K562 (cell line): Measurements from ENCODE around the gene LHX3. TPM values are rescaled to one million over a fixed set of nuclear protein-coding genes. Genes with fewer than 3 reads are reported as not detected.

ENCODE experiments used
- ATAC-seq: fragments of 200-7000 bp; cut with Tn5 transposase; 3 replicates; pipeline ENCODE4 v1.9.1; 2020; ENCODE audit warnings: moderate library complexity
- BruUV-seq: library from RNA; stranded (reverse); fragments of 400-500 nt; replicated peaks from 2 replicates; lab custom pipeline; 2021; lab: Mats Ljungman, UMichigan
- CTCF ChIA-PET: fragments of 300-600 bp; formaldehyde crosslinking; extraction: SDS; loops from one replicate; lab custom pipeline; 2021; ENCODE audit warnings: low intra/inter-chr PET ratio; lab: Yijun Ruan, JAX
- POLR2A ChIA-PET: fragments of 300-600, 350-650 bp; sonication (Branson Sonifier 250); formaldehyde crosslinking; extraction: SDS; loops from one replicate; lab custom pipeline; 2021; ENCODE audit warnings: antibody characterized with exemption, inconsistent platforms; lab: Yijun Ruan, JAX
- DNase-seq, 4 experiments: peaks; one replicate each; pipeline versions ENCODE4 v3.0.0 to v3.0.0-alpha.2; 2011 to 2018; ENCODE audit warnings: low spot score in 3 of 4, mixed read lengths in 3 of 4; ENCODE audit errors: extremely low read depth in 1 of 4
- FAIRE-seq: peaks from 2 replicates; lab custom pipeline; 2011; peaks lifted over from hg19 to GRCh38; lab: Jason Lieb, UNC
- H2AFZ ChIP-seq: 2 replicates; pipeline ENCODE4 v1.6.0; 2011; ENCODE audit warnings: low read depth, low read length, control low read depth, inconsistent platforms
- H3K27ac ChIP-seq: fragments of 200-600 bp; 3 replicates; pipeline ENCODE4 v1.8.0; 2011; ENCODE audit warnings: low read depth, mild to moderate bottlenecking, control low read depth, inconsistent platforms, low read length, moderate library complexity, mixed read lengths; ENCODE audit errors: extremely low read depth
- H3K27me3 ChIP-seq, 2 experiments: fragments of 300-600 bp in 1 of 2; 2 replicates in 1 of 2; 3 replicates in 1 of 2; pipeline versions ENCODE4 v1.6.0 to v1.8.0; 2011; ENCODE audit warnings: inconsistent platforms in 2 of 2, low read length in 2 of 2, mild to moderate bottlenecking in 1 of 2, mixed read lengths in 1 of 2, moderate library complexity in 1 of 2; ENCODE audit not compliant: control insufficient read depth in 2 of 2, insufficient read depth in 2 of 2
- H3K36me3 ChIP-seq: fragments of 300-600 bp; 3 replicates; pipeline ENCODE4 v1.8.0; 2011; ENCODE audit warnings: mild to moderate bottlenecking, low read length, inconsistent platforms; ENCODE audit not compliant: control insufficient read depth, insufficient read depth
- H3K4me1 ChIP-seq, 2 experiments: fragments of 200-600 bp in 1 of 2; replicated peaks in 1 of 2; 2 replicates in 1 of 2; 3 replicates in 1 of 2; pipeline versions ENCODE4 v1.5.1 to v1.8.0; 2011; ENCODE audit warnings: inconsistent platforms in 2 of 2, low read length in 2 of 2, mild to moderate bottlenecking in 1 of 2, mixed read lengths in 1 of 2, moderate library complexity in 1 of 2; ENCODE audit not compliant: control insufficient read depth in 2 of 2, insufficient read depth in 2 of 2
- H3K4me2 ChIP-seq: 2 replicates; pipeline ENCODE4 v1.6.1; 2011; ENCODE audit warnings: low read length, control low read depth, inconsistent platforms, mixed read lengths; ENCODE audit not compliant: insufficient read depth
- H3K4me3 ChIP-seq: fragments of 200-600 bp; sonication (generic), shearing (Covaris generic); 2 replicates; pipeline ENCODE4 v1.5.1; 2016; ENCODE audit warnings: control low read depth, inconsistent platforms
- H3K79me2 ChIP-seq: fragments of 200-600 bp; 3 replicates; pipeline ENCODE4 v1.8.0; 2011; ENCODE audit warnings: low read length, inconsistent platforms; ENCODE audit not compliant: control insufficient read depth, insufficient read depth
- H3K9ac ChIP-seq, 2 experiments: 2 replicates each; pipeline versions ENCODE4 v1.6.0 to v1.6.1; 2011; ENCODE audit warnings: low read depth in 2 of 2, low read length in 2 of 2, control low read depth in 1 of 2, inconsistent platforms in 1 of 2, mild to moderate bottlenecking in 1 of 2, mixed read lengths in 1 of 2; ENCODE audit not compliant: insufficient read depth in 1 of 2
- H3K9me1 ChIP-seq: one replicate; pipeline ENCODE4 v1.6.0; 2011; ENCODE audit warnings: inconsistent platforms, mild to moderate bottlenecking, low read length, moderate library complexity; ENCODE audit not compliant: control insufficient read depth, insufficient read depth
- H3K9me3 ChIP-seq: replicated peaks from 2 replicates; pipeline ENCODE4 v1.5.1; 2011; ENCODE audit warnings: low read depth, low read length, inconsistent platforms; ENCODE audit not compliant: control insufficient read depth, insufficient read depth
- H4K20me1 ChIP-seq: replicated peaks from 2 replicates; pipeline ENCODE4 v1.6.1; 2011; ENCODE audit warnings: low read length, inconsistent platforms, mixed read lengths; ENCODE audit not compliant: control insufficient read depth, insufficient read depth
- FIP1L1 ChIP-seq: fragments of 200-400 bp; formaldehyde crosslinking; IDR thresholded peaks from 2 replicates; pipeline ENCODE4 v1.6.1; 2018; ENCODE audit warnings: mild to moderate bottlenecking, low read depth, low read length; ENCODE audit not compliant: poor library complexity, severe bottlenecking
- L3MBTL2 ChIP-seq: fragments of 450-650 bp; IDR thresholded peaks from 2 replicates; pipeline ENCODE4 v1.6.1; 2016; ENCODE audit warnings: mild to moderate bottlenecking, moderate library complexity
- ZNF436 ChIP-seq: fragments of 250-450, 450-650 bp; sonication (Bioruptor Pico); formaldehyde crosslinking; IDR thresholded peaks from 2 replicates; pipeline ENCODE4 v1.7.0; 2020; ENCODE audit warnings: mild to moderate bottlenecking
- WGBS: fragments of 100-300 bp; shearing (Covaris generic); methylation state at CpG from one replicate; pipeline ENCODE4 v1.1.6; 2016; ENCODE audit warnings: low coverage, mixed read lengths; ENCODE audit not compliant: insufficient coverage; ENCODE audit errors: missing lambda C conversion rate; 5-methylcytosine and 5-hydroxymethylcytosine counted together
- in situ Hi-C: fragments of 300-500 bp; cut with MboI; formaldehyde crosslinking; loops from 4 replicates; pipeline ENCODE4 v1.15.0; 2018; ENCODE audit warnings: inconsistent platforms, mixed read lengths
- intact Hi-C: fragments of 100-400 bp; cut with micrococcal nuclease; formaldehyde crosslinking; loops from 2 replicates; pipeline ENCODE4 v1.14.2; 2022
- polyA plus RNA-seq, 8 experiments: library from polyadenylated mRNA; depleted of rRNA in 4 of 8; stranded (reverse) in 5 of 8; unstranded in 3 of 8; fragments of >200 nt; fragmentation: Nextera tagmentation in 2 of 8; fragmentation: Illumina TruSeq in 1 of 8; extraction: Ambion mirVana in 2 of 8; extraction: Trizol in 1 of 8; gene quantifications; 2 replicates each; pipeline versions ENCODE4 v1.2.1 to v1.2.3, GENCODE V29; 2011 to 2014; ENCODE audit warnings: inconsistent platforms in 1 of 8, missing spikeins in 1 of 8
- total RNA-seq, 7 experiments: library from RNA; depleted of rRNA in 6 of 7; stranded (reverse); fragments of >200 nt in 6 of 7; fragmentation: Illumina TruSeq in 2 of 7; extraction: Trizol in 2 of 7; gene quantifications; 2 replicates each; pipeline versions ENCODE4 v1.2.1 to v1.2.3, GENCODE V29; 2011 to 2021; ENCODE audit warnings: low replicate concordance in 1 of 7

The LHX3 gene
- total and polyA plus RNA-seq, 9 of the 15 experiments (the other 6 are each of a cell fraction or from before 2014, with no cell fraction given), result 0.09 TPM; not detected in 8

DNA sequence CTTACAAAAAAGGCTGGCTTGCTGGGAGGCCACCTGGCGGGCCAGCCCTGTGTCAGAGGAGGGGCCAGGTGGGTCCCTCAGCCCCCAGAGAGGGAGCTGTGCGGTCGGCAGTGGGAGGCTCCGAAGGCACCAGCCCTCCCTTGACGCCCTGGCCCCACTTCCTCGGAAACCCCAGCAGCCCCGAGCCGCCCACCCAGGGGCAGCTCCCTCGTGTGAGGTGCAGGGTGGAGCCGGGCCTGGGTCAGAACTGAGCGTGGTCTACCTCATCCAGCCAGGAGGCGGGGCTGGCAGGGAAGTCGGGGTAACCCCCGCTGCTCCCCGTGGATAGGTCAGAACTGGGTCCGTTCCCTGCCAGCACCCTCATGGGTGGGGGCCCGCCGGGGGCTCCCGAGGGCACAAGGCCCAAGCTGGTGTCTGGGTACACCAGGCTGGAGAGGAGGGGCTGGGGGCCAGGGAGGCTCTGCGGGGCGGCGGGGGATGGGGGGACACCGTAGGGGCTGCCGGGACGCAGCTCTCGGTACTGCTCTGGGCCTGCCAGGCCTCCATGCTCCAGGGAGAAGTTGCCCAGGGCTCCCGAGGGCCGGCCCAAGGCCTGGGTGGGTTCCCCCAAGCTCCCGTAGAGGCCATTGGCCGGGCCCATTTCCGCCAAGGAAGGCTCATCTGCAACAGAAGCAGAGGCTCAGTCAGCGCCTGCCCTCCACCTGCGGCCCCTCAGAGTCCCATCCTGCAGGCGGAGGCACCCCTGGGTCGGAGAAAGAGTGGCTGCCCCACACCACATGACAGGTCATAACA, 7.6 kb downstream of the LHX3 start:
- no peak for TF ChIP-seq ZNF436 (CRISPR knock-in tag)
- TF ChIP-seq L3MBTL2, result 0 out of 2 replicates have a peak, but pooled peaks have one; percentile 13
- no peak for TF ChIP-seq FIP1L1
- Histone ChIP-seq H3K4me3 (no peak overlapping the region), H3K27me3 (peaks cover 24 to 63% of the 10 kb centered on the region in 2 experiments), H3K27ac (no peak overlapping the region), H3K4me1 (peaks cover 10 to 58% of the 10 kb centered on the region in 2 experiments; a peak in 3 of 5 replicates), H3K9me1 (no peaks in the 10 kb centered on the region), H2AFZ (no peak overlapping the region), H3K36me3 (no peaks in the 10 kb centered on the region), H3K79me2 (no peaks in the 10 kb centered on the region), H3K4me2 (no peak overlapping the region), H4K20me1 (peaks cover 10% of the 10 kb centered on the region), H3K9me3 (no peaks in the 10 kb centered on the region), H3K9ac (no peak overlapping the region)
- CTCF ChIA-PET, result no interaction called here
- no peak for FAIRE-seq
- intact Hi-C loops (no loop called here), in situ Hi-C loops (no loop called here)
- DNase-seq, result no peak
- POLR2A ChIA-PET, result interaction anchor here (0.7 to 1.4 kb wide), 2 partner anchors 17 to 26 kb away, joined by 4 read pairs; no protein-coding TSS in a partner anchor
- WGBS, result 32% methylated on average over 21 of the region's 35 CpGs
- no TSS peak for BruUV-seq
- no peak for ATAC-seq
